Fibroblast of pulmonary artery (primary cell): ENCODE measurements around the gene TRIM37.

Experiments
- DNase-seq: peaks from one replicate; pipeline ENCODE4 v3.0.0-alpha.2; 2010; ENCODE audit warnings: low read depth
- H3K4me3 ChIP-seq: replicated peaks from 2 replicates; pipeline ENCODE4 v1.5.1; 2011; ENCODE audit warnings: low read depth, mild to moderate bottlenecking, control low read depth, low read length, moderate library complexity
- CTCF ChIP-seq: IDR thresholded peaks from 2 replicates; pipeline ENCODE4 v1.5.1; 2011; ENCODE audit warnings: mild to moderate bottlenecking, control low read depth, low read length, inconsistent platforms; ENCODE audit errors: missing control alignments

The TRIM37 gene

GRCh38 chr17:59111539-59111938 is 4.9 kb upstream of the TRIM37 start:
- no peak overlapping the region for H3K4me3 ChIP-seq
- TF ChIP-seq CTCF = no peak
- DNase-seq = no peak

- no peak for DNase-seq
- no peak for TF ChIP-seq CTCF
- H3K4me3 ChIP-seq = no peak overlapping the region
Observed at GRCh38 chr17:59110973-59111372, 4.3 kb upstream of the TRIM37 start.

DNA sequence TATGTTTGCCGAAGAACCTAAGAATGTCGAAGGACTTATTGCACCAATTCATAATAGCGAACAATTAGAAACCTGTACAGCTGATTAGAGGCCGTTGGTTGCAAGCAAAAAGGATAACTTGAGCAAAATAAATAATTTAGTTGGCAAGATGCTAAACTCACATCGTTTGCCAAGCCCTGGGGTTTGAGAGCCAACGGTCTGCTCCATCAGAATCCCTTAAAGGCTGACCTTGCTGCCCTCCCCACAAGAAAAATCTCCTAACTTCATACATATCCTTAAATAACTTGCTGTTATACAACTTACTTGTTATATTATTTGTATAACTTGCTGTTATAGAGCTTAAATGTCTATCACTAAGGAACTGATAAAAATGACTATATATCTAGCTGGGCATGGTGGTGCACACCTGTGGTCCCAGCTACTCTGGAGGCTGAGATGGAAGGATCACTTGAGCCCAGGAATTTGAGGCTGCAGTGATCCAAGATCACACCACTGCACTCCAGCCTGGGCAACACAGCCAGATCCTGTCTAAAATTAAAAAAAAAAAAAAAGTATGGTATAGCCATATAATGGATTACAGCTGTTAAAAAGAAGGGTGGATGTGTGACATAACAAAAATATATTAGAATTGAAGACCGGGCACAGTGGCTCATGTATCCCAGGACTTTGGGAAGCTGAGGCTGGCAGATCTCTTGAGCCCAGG is 1.9 kb upstream of the TRIM37 start:
- TF ChIP-seq CTCF = no peak
- no peak overlapping the region for H3K4me3 ChIP-seq

DNA sequence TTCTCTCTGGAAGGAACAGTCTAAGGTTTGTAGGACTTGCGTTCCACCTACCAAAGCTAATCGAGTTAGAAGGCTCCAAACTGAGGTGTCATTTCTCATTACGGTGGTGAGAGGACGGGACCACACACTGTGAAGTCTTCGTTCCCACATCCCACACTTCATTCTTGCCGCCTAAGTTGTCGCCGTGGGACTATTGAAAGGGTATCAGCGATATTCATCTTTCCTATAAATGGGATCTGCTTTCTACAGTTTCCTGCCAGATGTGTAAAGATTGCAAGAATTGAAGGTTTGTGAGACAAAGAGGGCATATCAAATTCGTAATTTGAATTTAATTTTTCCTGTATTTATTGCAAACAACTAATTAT is 608 bp upstream of the TRIM37 start:
- no peak for DNase-seq
- TF ChIP-seq CTCF = no peak
- H3K4me3 ChIP-seq = peak overlapping the region; percentile 77

More for the DNA sequence above, 1.9 kb upstream of the TRIM37 start:
- DNase-seq = no peak

DNA sequence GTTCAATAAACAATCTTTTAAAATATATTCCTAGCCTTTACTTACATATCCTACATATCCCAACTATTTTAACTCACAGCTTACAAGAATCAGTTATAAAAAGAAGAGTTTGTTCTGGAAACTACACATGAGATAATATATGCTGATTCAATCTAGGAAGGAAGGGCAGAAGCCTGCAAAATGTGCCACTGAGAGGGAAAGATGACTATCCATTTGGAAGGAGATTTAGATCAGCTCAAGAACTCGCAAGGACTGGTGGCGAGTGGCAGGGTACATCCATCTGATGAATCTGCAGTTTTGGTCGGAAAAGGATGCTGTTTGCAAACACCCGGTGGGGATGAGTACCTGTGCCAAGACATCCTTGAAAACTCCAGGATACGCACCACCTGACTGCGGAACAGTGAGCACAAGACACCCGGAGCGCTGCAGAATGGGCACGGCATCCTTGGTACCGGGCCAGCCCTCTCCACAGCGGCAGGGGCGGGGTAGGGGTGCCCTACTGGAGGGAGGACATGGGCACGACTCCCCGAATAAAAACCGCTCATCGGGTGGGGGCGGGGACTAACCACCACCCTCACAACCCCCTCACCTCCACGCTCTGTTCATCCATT is 723 bp downstream of the TRIM37 start:
- no peak for TF ChIP-seq CTCF
- peak overlapping the region; percentile 77 for H3K4me3 ChIP-seq
- DNase-seq = peak; percentile 47

DNA sequence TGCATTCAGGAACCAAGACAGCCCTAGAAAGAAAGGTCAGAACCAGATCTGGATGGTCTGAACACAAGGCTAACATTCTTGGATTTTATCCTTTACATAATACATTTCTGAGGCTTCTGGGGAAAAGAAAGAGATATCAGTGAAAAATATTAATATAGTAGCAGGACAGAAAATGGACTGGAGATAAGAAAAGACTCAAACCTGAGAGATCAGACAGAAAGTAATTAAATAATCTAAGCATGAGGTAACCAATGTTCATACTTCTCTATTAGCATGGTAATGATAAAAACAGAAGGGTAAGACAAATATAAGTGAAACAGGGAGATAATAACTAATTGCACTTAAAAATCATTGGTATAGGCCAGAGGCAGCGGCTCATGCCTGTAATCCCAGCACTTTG is 5.5 kb downstream of the TRIM37 start:
- TF ChIP-seq CTCF = no peak
- no peak overlapping the region for H3K4me3 ChIP-seq
- no peak for DNase-seq

DNA sequence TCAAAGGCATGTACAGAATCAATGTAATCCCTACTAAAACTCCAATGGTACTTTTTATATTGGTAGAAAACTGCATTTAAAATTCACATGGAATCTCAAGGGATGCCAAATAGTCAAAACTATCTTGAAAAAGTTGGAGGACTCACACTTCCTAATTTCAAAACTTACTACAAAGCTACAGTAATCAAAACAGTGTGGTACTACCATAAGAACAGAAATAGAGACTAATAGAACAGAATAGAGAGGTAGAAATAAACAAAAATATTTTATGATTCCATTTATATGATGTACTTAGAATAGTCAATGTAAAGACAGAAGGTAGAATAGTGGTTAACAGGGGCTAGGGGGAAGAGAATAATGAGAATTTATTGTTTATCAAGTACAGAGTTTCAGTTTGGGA is 8.8 kb downstream of the TRIM37 start:
- TF ChIP-seq CTCF = no peak
- DNase-seq = no peak
- no peak overlapping the region for H3K4me3 ChIP-seq
